GDM1 (cell line): ENCODE results near the gene GINS1.

Experiments used
- DNase-seq: peaks from one replicate; lab custom pipeline; 2025; lab: John Stamatoyannopoulos, UW

GINS1 gene

GRCh38 chr20:25494506-25495188 is 87.2 kb downstream of the GINS1 start:
- no peak for DNase-seq

DNA sequence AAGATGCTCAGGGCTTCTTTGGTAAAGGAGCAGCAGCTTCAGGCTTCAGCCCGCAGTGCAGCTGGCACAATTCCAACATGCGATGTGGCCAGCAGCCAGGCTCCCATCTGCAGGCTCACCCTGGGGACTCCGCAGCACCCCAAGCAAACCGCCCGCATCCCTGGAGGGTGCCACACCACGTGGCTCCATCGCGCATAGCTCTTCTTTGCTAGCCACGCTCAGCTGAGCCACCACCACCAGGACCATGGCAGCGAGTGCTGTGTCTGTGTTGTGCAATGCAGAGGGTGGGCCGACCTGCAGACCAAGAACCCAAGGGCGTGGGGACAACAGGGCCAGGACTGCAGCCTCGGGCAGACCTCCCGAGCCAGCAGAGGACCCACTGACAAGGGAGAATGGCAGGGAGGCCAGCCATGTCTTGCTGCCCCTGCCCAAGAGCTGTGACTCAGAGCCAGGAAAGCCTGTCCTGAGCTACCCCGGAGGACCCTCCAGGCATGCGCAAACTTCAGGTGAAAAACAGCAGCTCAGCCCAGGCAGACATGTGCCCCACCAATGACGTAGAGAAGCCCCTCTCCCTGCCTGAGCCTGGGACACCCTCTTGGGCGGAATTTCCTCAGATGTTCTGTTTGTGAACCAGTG is 87.8 kb downstream of the GINS1 start:
- DNase-seq: no peak

GRCh38 chr20:25496165-25496967 is 88.9 kb downstream of the GINS1 start:
- DNase-seq: no peak

DNA sequence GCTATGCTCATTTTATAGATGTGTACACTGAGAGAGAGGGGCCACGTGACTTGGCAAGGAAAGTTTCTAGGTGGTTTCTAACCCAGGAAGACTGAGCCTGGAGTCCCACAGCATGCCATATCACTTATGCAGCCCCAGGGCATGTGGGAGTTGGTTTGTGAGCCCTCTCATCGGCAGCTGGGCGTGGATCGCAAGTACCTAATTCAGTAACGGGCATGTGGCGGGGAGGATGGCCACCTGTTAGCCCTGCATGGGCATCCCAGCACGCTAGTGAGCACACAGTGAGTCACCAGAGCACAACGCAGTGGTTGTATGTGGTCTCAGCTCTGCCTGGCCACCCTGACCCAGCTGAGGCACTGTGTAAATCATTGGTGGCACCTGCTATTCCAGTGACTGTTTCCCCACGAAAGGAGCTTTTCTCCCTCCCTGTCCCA is 89.5 kb downstream of the GINS1 start:
- no peak for DNase-seq

DNA sequence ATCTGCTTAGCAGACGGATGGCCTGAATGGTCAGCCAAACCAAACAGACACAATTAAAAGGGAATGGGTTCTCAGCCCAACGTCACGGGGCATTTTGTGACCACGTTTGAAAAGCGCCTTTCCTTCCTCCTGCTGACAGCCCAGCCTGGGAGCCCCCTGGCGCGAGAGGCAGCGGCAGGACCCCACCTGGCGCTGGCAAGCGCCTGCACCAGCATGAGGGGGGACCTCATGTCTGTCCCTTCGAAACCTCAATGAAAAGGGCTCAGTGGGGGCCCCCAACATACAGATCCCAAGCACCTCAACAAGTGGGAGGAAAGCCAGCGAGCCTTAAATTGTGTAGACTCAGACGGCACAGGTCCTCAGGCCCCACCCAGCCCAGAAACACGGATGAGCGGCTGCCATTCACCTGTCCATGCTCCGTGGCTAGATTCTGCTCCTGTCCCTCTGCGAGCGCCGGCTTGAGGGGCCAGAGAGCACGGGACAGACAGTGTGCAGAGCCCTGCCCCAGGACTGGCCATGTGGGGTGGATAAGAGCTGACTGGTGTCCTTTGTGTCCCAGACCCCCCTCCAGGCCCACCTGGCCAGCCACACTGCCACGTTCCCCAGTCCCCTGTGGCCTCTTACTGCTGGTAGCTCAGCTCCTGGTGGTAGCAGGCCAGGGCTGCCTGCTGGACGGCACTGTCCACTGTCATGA is 90.3 kb downstream of the GINS1 start:
- no peak for DNase-seq
